Fibroblast of lung (primary cell): Measurements from ENCODE around the gene GRK3. TPM values are rescaled to one million over a fixed set of nuclear protein-coding genes. Genes with fewer than 3 reads are reported as not detected.

ENCODE experiments used
- DNase-seq, 2 donors: peaks; one replicate each; pipeline versions ENCODE4 v3.0.0 to v3.0.0-alpha.2; 2010; ENCODE audit warnings: low read depth in 2 of 2
- H2AFZ ChIP-seq: 2 replicates; pipeline ENCODE4 v1.5.1; 2012; ENCODE audit warnings: low read length, control low read depth, inconsistent platforms
- H3K27ac ChIP-seq: 2 replicates; pipeline ENCODE4 v1.5.1; 2011; ENCODE audit warnings: low read length, control low read depth; ENCODE audit not compliant: insufficient read depth
- H3K27me3 ChIP-seq: 2 replicates; pipeline ENCODE4 v1.5.1; 2011; ENCODE audit warnings: mild to moderate bottlenecking, low read length; ENCODE audit not compliant: control insufficient read depth, insufficient read depth
- H3K36me3 ChIP-seq: 2 replicates; pipeline ENCODE4 v1.5.1; 2011; ENCODE audit warnings: low read length; ENCODE audit not compliant: control insufficient read depth, insufficient read depth
- H3K4me1 ChIP-seq: 2 replicates; pipeline ENCODE4 v1.5.1; 2011; ENCODE audit warnings: low read length; ENCODE audit not compliant: control insufficient read depth, insufficient read depth; ENCODE audit errors: extremely low read depth
- H3K4me2 ChIP-seq: 2 replicates; pipeline ENCODE4 v1.5.1; 2011; ENCODE audit warnings: low read length, control low read depth; ENCODE audit not compliant: insufficient read depth; ENCODE audit errors: extremely low read depth
- H3K4me3 ChIP-seq, 4 experiments: fragments of 200-600 bp in 1 of 4; sonication (generic) in 1 of 4; replicated peaks in 1 of 4; 2 replicates each; pipeline ENCODE4 v1.5.1; 2011 to 2016; ENCODE audit warnings: low read length in 4 of 4, low read depth in 3 of 4, mild to moderate bottlenecking in 3 of 4, control low read depth in 2 of 4, inconsistent platforms in 1 of 4, mixed read lengths in 1 of 4; ENCODE audit not compliant: insufficient read depth in 1 of 4; ENCODE audit errors: control extremely low read depth in 1 of 4
- H3K79me2 ChIP-seq: 2 replicates; pipeline ENCODE4 v1.5.1; 2012; ENCODE audit warnings: mild to moderate bottlenecking, low read length, inconsistent platforms; ENCODE audit not compliant: control insufficient read depth, insufficient read depth
- H3K9ac ChIP-seq: 2 replicates; pipeline ENCODE4 v1.5.1; 2011; ENCODE audit warnings: mild to moderate bottlenecking, low read length, control low read depth; ENCODE audit not compliant: insufficient read depth
- H3K9me3 ChIP-seq: 2 replicates; pipeline ENCODE4 v1.5.1; 2012; ENCODE audit warnings: low read depth, low read length; ENCODE audit not compliant: control insufficient read depth, insufficient read depth
- H4K20me1 ChIP-seq: 2 replicates; pipeline ENCODE4 v1.5.1; 2011; ENCODE audit warnings: low read length; ENCODE audit not compliant: control insufficient read depth, insufficient read depth; ENCODE audit errors: extremely low read depth
- CTCF ChIP-seq, 2 donors: IDR thresholded peaks in 1 of 2; conservative IDR thresholded peaks in 1 of 2; 1 replicate in 1 of 2; 2 replicates in 1 of 2; pipeline ENCODE4 v1.5.1; 2011 to 2012; ENCODE audit warnings: low read length in 2 of 2, control low read depth in 1 of 2, inconsistent platforms in 1 of 2, low read depth in 1 of 2, mild to moderate bottlenecking in 1 of 2
- EZH2 ChIP-seq: IDR thresholded peaks from 2 replicates; pipeline ENCODE4 v1.5.1; 2012; ENCODE audit warnings: low read length, control low read depth, mild to moderate bottlenecking; ENCODE audit errors: missing control alignments
- polyA plus RNA-seq, 2 donors: library from polyadenylated mRNA; depleted of rRNA in 1 of 2; stranded (reverse) in 1 of 2; unstranded in 1 of 2; fragments of >200 nt; gene quantifications; 2 replicates each; pipeline ENCODE4 v1.2.1, GENCODE V29; 2011 to 2012; ENCODE audit warnings: missing spikeins in 1 of 2
- total RNA-seq: library from RNA; depleted of rRNA; stranded (reverse); fragments of >200 nt; gene quantifications from 2 replicates; pipeline ENCODE4 v1.2.1, GENCODE V29; 2014

The GRK3 gene
- total and polyA plus RNA-seq, 2 donors (not counting 1 experiment from before 2014, with no cell fraction given): 1.6 to 1.7 TPM

- no peaks in the 10 kb centered on the region for H3K9me3 ChIP-seq
- H3K9ac ChIP-seq: no peak overlapping the region
- no peak overlapping the region for H3K4me3 ChIP-seq
- no peak overlapping the region for H3K4me2 ChIP-seq
- H3K79me2 ChIP-seq: no peaks in the 10 kb centered on the region
- no peaks in the 10 kb centered on the region for H3K36me3 ChIP-seq
- no peaks in the 10 kb centered on the region for H3K27me3 ChIP-seq
- TF ChIP-seq EZH2: no peak
- TF ChIP-seq CTCF (conservative IDR thresholded peaks at IDR 0.05 in 1 of 2, IDR thresholded peaks at IDR 0.05 in 1 of 2; ENCODE audit: low read depth in 1 of 2, low read length in 2 of 2): no peak
- no peak overlapping the region for H2AFZ ChIP-seq
- H3K27ac ChIP-seq: no peak overlapping the region
- no peaks in the 10 kb centered on the region for H3K4me1 ChIP-seq
- H4K20me1 ChIP-seq: no peaks in the 10 kb centered on the region
- no peak for DNase-seq
These were observed 129.9 kb downstream of the GRK3 start for GRCh38 chr22:25694196-25694907.

- Histone ChIP-seq H3K27ac (no peak overlapping the region), H3K27me3 (no peaks in the 10 kb centered on the region), H3K36me3 (no peaks in the 10 kb centered on the region), H3K4me1 (no peaks in the 10 kb centered on the region), H4K20me1 (no peaks in the 10 kb centered on the region), H3K4me3 (no peak overlapping the region), H3K79me2 (no peaks in the 10 kb centered on the region), H2AFZ (no peak overlapping the region), H3K9ac (no peak overlapping the region), H3K9me3 (no peaks in the 10 kb centered on the region), H3K4me2 (no peak overlapping the region)
- TF ChIP-seq EZH2 (no peak), CTCF (conservative IDR thresholded peaks at IDR 0.05 in 1 of 2, IDR thresholded peaks at IDR 0.05 in 1 of 2; ENCODE audit: low read depth in 1 of 2, low read length in 2 of 2) (no peak)
- DNase-seq: no peak
These were observed 130.7 kb downstream of the GRK3 start for GRCh38 chr22:25695146-25695545.

- no peaks in the 10 kb centered on the region for H3K27me3 ChIP-seq
- no peak overlapping the region for H3K4me2 ChIP-seq
- no peak overlapping the region for H2AFZ ChIP-seq
- H3K36me3 ChIP-seq: no peaks in the 10 kb centered on the region
- no peaks in the 10 kb centered on the region for H3K9me3 ChIP-seq
- H4K20me1 ChIP-seq: no peaks in the 10 kb centered on the region
- no peak overlapping the region for H3K9ac ChIP-seq
- no peak overlapping the region for H3K4me3 ChIP-seq
- no peaks in the 10 kb centered on the region for H3K79me2 ChIP-seq
- TF ChIP-seq EZH2: no peak
- no peak for TF ChIP-seq CTCF (conservative IDR thresholded peaks at IDR 0.05 in 1 of 2, IDR thresholded peaks at IDR 0.05 in 1 of 2; ENCODE audit: low read depth in 1 of 2, low read length in 2 of 2)
- H3K4me1 ChIP-seq: peaks cover 3% of the 10 kb centered on the region
- no peak overlapping the region for H3K27ac ChIP-seq
- no peak for DNase-seq
These were observed 132.3 kb downstream of the GRK3 start for GRCh38 chr22:25696763-25697162.
